GM19238 (cell line): ENCODE results near the gene P2RX5.
"Not testable (repeated sequence)": the region's sequence is repeated elsewhere in the genome, so short reads cannot be mapped to it uniquely, and the experiment has no call there.

Source experiments
- DNase-seq: peaks from one replicate; pipeline ENCODE4 v3.0.0; 2011; ENCODE audit warnings: low spot score; ENCODE audit not compliant: insufficient read length

The P2RX5 gene

DNA sequence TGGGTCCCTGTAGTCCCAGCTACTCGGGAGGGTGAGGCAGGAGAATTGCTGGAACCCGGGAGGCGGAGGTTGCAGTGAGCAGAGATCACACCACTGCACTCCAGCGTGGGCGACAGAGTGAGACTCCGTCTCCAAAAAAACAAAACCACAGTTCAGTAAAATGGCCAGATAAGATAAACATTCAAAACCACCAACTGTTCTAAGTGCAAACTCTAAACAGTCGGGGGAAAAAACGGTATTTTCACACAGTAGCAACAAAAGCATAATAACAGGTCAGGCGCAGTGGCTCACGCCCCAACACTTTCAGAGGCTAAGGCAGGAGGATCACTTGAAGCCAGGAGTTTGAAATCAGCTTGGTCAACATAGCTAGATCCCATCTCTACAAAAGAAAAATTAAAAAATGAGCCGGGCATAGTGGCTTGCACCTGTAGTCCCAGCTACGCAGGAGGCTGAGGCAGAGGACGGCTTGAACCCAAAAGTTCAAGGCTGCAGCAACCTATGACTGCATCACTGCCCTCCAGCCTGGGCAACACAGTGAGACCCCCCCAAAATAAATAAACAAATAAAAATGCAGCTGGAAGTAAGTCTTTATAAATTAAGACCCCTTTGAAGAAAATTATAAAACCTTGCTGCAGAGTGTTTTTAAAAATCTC lies 17.0 kb upstream of the P2RX5 start:
- no peak for DNase-seq

DNA sequence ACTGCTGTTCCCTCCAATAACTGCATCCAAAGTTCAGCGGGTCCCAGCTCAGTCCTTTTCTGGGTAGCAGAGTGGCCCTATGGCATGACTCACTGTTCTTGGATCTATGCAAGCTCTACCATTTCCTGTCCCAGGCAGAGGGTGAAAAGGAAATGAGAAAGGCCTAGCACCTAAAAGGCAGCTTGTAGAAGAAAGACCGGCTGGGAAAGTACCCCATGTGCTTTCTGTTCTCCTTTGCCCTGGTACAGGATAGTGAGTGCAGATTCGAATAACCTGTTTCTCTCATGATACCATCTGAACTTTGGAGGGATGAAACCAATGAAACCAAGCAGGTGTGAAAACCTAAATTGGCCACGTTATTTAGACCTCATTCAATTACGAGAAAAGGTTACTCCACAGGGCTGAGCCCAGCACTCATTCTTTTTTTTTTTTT lies 15.0 kb upstream of the P2RX5 start:
- peak; percentile 80 for DNase-seq

DNA sequence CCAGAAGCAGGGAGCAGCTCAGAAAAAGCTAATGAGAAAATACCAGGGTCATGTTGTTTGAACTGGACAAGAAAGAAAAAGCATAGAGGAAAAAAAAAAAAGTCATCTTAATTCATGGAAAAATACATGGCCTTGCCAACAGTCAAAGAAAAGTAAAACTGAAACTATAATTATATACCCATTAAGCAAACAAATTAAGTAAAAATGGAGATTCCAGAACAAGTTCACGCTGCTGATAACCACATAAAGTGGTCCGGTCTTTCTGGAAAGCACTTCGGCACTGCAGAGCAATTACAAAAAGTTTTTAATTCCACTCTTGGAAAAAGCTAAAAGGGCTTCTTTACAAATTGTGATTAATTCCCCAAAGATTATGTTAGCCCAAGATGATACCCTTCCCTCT lies 12.4 kb upstream of the P2RX5 start:
- DNase-seq, result no peak

DNA sequence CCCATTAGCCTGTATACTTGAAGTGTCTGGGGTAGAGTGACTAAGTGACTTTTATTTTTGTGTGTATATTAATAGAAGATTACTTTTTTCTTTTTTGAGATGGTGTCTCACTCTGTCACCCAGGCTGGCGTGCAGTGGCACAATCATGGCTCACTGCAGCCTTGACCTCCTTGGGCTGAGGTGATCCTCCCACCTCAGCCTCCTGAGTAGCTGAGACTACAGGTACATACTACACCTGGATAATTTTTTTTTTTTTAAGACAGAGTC lies 9.7 kb upstream of the P2RX5 start:
- DNase-seq, result not testable (repeated sequence)

DNA sequence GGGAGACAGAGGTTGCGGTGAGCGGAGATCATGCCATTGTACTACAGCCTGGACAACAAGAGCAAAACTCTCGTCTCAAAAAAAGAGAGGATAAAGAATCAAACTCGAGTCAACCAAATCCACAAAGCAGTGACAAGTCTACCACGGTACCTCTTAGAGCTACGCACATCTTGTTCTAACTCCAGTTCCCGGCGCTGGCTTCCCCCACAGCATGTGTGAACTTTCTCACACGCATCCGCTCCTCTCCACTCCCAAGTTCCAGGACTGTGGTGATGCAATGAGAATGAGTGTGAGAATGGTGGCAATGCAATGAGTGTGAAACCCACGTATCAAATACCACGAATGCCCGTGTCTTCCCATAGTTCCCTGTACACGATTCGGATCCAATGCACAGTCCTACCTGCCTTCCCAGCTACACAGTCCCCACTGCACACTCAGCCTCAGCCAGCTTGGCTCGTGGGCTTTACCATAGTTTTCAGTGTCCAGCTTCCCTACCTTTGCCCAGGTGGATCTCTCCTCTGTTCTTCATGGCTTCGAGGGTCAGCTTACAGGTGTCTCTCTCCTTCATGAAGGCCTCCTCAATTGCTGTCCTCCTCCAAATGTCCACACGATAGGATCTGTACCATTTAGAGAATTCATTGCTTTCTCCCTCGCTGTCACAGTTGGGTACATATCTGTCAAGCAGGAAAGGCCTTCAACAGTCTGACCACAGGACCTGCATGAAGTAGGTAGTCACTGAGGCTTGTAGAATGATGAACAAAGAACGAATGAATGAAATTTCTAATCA lies 9.2 kb upstream of the P2RX5 start:
- no peak for DNase-seq

DNA sequence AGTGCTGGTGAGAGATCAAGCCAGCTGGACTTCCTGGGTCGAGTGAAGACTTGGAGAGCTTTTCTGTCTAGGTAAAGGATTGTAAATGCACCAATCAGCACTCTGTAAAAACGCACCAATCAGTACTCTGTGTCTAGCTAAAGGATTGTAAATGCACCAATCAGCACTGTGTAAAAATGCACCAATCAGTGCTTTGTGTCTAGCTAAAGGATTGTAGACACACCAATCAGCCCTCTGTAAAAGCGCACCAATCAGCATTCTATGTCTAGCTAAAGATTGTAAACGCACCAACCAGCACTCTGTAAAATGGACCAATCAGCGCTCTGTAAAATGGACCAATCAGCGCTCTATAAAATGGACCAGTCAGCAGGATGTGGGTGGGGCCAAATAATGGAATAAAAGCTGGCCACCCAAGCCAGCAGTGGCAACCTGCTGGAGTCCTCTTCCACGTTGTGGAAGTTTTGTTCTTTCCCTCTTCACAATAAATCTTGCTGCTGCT lies 6.1 kb upstream of the P2RX5 start:
- not testable (repeated sequence) for DNase-seq

DNA sequence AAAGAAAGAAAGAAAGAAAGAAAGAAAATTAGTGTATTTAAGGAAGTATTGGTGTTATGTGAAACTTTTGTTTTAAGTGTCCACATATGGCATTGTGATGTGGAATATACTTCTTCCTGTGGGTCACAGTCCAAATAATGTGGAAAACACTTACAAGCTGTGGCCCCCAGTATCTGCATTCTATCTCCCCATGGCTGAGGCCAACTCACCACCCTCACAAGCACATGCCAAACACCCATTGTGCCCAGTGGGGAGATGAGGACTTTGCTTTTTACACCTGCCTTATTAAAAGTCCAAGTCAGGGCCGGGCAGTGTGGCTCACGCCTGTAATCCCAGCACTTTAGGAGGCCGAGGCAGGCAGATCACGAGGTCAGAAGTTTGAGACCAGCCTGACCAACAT lies 4.0 kb upstream of the P2RX5 start:
- DNase-seq, result no peak

DNA sequence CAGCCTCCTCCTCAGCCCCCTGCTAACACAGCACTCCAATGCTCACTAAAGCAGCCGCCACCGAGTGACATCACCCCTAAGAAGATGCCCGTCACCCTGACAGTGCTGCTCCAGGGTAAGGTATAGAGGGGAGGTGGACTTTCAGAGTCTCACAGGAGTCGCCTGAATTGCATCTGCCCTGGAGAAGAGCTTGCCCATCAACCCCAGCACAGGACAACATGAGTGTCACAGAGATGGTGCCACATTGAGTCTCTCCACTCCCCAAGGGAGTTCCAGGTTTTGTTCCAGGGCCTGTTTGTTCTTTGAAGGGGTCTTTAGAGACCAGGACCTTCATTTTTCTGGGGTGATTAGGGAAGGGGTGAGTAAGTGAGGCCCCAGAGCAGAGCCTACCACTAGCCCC lies 2.2 kb upstream of the P2RX5 start:
- DNase-seq, result no peak

DNA sequence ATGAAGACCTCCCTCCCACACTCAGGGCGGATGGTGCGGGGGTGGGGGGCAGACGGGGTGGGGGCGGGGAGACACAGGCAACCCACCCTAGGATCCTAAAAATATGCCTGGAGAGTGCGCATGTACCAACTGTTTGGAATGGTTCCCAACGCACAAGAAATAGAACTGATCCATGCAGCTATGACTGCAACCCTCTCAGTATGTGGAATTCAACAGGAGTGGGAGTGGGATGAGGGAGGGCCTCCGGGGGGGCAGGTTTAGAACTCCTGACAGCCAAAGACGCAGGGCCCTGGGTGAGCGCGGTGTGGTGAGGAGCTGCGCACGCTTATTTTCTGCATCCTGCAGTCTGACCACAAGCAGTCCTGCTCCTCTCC lies 1.1 kb upstream of the P2RX5 start:
- DNase-seq, result no peak

DNA sequence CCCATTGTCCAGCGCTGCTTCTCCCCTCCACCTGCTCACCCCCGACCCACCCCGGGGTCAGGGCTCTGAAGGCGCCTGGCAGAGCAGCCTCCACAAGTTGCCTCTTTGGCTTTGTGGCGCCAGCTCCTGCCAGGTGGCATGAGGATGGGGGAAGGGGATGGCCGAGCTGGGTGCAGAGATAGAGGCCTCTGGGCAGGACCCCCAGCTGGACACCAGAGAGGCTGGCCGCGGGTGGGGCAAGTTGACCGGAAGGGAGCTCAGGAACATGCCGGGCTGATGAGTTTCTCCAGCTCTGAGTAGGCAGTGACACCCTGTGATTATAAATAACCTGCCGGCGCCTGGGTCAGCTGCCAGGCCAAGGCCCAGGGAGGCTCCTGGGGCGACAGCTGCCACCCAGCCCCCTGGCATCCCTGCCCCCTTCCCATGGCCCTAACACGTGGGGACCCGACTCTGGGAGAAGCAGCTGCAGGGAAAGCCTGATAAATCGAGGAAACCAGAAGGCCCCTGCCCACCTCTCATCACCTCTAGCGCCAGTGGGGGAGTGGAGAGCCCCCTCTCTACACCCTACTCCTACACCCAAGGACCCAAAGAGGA lies 729 bp downstream of the P2RX5 start:
- no peak for DNase-seq

DNA sequence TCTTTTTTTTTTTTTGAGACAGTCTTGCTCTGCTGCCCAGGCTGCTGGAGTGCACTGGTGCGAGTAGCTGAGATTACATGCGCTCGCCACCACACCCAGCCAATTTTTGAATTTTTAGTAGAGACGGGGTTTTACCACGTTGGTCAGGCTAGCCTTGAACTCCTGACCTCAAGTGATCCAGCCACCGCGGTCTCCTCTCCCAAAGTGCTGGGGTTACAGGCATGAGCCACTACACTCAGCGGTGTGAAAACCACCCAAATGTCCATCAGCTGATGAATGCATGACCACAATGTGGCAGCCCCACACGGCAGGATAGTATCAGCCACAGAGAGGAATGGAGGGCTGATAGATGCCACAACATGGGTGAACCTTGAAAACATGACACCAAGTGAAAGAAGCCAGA lies 2.1 kb downstream of the P2RX5 start:
- no peak for DNase-seq

DNA sequence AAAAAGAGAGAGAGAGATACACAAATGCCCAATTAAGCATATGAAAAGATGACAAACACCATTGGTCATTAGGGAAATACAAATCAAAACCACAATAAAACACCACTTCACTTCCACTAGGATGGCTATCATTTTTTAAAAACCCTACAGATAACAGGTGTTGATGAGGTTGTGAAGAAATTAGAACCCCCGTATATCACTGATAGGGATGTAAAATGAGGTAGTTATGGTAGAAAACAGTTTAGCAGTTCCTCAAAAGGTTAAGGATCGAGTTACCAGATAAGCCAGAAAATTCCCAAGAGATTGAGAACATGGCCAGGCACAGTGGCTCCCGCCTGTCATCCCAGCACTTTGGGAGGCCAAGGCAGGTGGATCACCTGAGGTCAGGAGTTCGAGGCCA lies 2.8 kb downstream of the P2RX5 start:
- no peak for DNase-seq

DNA sequence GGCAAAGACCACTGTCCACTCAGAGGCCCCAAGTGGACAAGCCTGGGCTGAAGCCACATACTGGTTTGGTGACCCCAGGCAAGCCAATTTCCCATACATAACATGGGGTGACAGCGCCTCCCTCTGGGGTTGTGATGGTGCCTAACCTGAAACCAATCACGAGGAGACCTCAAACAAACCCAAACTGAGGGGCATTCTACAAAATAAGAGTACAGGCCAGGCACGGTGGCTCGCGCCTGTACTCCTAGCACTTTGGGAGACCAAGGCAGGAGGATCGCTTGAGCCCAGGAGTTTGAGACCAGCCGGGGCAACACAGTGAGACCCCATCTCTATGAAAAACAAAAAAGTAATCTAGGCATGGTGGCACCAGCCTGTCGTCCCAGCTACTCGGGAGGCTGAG lies 3.6 kb downstream of the P2RX5 start:
- no peak for DNase-seq

DNA sequence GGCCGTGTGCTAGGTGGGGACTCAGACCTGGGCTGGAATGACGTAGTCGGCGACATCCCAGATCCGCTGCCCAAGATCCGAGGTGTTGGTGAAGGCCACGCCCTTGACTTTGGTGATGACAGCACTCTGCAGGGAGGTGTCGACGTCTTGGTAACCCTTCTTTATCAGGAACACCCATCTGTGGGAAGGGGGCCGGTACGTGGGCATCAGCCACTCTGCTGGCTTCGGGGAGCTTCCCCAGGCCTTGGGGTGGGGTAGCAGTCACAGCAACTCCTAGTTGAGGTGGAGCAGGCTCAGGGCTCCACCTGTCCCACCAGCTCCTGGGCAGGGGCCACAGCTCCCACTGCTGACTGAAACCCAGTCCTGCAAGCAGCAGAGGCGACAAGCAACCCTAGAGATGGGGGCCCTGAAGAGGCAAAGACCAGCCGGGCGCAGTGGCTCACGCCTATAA lies 4.3 kb downstream of the P2RX5 start:
- no peak for DNase-seq

DNA sequence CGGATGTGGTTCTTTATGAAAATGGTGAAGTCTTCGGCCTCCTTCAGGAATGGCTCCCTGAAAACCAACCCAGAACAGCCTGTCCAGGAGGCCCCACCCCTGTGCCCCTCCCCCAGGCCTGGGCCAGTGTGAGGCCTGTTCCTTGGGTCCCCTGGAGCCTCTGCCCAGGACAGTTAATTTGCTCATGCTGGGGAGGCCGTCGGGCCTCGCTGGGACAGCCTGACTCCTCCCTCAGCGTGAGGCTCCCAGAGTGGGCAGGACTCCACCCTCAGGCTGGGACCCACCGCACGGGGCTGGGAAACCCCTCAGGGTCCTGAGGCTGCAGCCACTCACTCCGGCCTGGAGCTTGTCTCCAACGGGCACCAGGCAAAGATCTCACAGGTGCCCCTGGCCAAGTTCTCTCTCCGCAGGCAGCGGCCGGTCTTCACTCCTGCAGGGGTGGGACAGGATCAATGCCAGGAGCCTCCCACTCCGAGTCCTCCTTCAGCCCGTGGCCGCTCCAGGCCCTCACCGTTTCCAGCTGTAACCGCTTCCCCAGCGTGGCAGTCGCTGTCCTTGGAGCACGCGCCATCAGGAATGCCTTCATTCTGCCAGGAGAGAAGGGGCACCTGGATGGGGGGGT lies 5.8 kb downstream of the P2RX5 start:
- DNase-seq, result no peak

DNA sequence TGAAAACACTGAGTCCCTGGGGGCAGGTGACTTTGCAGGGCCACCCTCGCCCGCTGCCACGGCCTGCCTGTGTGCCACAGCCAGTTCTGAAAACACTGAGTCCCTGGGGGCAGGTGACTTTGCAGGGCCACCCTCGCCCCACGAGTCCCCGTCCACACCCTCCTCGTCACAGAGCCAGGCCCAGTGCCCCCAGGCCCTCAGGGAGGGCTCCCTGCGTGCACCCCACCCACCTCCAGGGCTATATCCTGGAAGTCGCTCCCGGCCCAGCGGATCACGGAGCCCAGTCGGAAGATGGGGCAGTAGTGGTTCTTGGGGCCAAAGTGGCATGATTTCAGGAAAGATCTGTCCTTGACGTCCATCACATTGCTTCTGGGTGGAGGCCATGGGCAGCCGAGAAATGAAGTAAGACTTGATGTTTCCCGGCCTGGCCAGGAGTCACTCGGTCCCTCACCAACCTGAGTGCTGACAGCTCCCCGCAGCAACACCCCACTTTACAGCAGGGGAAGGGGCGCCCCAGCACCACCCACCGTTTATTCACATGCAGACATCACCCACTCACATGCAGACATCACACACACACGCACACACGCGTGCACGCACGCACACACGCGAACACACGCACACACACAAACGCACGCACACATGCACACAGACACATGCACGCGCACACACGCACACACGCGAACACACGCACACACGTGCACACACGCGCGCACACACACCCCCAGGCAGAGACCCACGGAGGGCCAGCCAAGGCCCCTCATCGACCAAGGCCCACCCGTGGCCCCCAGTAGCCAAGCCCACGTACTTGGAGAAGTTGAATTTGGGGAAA lies 6.5 kb downstream of the P2RX5 start:
- no peak for DNase-seq

DNA sequence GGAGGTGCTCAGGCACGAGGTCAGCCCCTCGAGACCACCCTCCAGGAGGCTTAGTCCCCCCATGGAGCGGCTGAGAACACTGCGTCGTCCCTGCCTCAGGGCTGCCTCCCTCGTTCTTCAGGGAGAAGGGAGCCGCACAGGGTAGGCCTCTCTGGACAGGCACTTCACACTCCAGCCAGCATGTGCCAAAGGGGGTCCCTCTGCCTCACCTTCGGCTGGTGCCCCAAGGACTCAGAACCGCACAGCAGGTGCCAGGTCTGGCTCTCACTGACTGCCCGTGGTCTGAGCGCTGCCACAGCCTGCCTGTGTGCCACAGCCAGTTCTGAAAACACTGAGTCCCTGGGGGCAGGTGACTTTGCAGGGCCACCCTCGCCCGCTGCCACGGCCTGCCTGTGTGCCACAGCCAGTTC lies 7.1 kb downstream of the P2RX5 start:
- no peak for DNase-seq

DNA sequence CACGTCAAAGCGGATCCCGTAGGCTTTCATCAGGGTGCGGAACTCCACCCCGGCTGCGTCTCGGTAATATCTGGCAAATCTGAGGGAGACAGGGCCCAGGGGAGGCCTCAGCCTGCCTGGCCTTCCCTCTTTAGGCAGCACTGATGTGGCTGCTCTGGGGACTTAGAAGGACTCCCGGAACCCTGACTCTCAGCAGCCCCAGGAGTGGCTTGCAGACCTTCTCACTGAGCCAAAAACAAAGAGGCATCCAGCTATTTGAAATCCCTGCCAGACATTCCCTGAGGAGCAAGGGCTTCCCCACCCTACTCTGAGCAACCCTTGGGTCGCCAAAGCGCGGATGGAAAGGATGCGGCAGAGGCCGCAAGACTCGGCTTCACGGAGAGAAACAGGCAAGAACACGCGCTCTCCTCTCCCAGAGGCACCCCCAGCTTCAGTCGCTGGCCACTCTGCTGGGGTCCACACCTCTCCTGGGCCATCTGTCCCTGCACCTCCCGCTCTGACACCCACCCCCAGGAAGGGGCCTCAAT lies 7.9 kb downstream of the P2RX5 start:
- DNase-seq, result no peak

DNA sequence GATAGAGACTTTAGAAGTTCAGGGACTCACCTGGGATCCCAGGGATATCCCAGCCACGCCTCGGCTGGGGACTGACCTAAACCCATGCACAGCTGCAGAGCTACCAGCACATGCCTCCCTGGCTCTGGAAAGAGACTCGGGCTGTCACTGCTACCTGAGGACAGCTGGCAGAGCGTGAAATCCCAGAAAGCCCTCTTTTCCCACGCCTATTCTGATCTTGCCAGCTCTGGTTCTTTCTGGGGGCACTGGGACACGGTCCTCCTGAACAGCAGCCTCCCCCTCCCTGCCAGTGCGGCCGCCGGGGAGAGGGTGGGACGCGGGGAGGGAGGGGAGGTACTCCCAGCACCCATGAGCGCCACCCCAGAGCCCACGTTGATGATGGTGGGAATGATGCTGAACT lies 10.8 kb downstream of the P2RX5 start:
- no peak for DNase-seq

DNA sequence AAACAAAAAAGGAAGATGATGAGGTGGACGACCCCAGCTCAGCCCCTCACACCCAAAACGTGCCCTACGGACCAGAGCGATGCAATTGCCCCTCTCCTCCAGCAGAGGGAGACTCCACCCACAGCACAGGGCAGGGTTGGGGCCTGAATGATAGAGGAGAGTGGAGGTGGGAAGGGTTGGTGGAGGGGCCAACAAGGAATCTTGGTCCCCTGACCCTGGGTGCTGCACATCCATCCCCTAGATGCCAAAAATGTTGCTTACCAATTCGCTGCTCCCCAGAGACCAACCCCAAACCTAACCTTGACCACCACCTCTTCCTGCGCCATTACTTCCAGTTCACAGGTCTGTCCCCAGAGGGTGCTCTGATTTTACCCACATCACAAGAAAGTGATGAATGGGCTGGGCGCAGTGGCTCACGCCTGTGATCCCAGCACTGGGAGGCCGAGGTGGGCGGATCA lies 12.9 kb downstream of the P2RX5 start:
- peak; percentile 87 for DNase-seq

DNA sequence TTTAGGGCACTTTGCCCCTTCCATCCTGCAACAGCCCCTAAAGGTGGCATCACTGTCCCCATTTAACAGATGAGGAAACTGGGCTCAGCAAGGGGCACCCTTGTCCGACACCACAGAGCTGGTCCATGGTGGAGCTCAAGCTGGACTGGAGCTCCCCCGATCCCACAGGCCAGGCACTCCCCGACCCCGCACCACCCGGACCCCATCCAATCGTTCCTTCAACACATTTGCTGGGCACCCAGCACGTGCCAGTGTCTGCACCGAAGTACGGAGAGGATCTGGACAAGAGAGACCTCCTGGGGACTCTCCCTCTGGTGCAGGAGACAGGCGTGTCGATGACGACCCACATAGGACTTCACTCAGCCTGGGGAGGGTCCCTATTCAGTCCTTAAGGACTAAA lies 13.9 kb downstream of the P2RX5 start:
- DNase-seq, result no peak
